Eye (tissue), 1 donor: ENCODE results near the gene KCTD16.

Experiments
- DNase-seq: peaks from one replicate; pipeline ENCODE4 v3.0.0-alpha.2; 2015

Gene KCTD16

DNA sequence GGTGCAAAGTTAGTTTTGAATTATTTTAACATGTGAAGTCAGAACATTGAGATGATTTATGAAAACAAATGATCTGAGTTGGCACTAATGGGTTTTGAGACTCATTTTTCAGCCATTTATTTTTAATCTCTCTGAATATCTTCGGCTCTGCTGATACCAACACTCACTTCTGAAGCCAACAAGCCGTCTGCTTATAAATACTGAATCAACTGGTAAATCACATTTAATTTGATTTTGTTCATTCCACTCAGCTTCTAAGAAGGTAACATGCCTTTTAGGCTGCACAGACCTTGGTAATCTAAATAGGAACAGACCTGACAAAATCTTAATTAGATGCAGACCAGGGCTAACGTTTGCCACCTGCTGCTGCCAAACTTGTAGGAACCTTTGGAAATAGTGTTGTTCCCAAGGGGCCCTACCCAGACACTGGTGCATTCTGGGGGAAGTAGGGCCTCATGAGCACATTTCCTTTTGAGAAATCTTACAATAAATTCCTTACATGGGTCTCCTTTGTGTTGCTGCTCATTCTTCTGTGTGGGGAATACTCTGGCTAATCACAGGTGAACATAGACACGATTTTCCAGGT lies 182.2 kb downstream of the KCTD16 start:
- no peak for DNase-seq

DNA sequence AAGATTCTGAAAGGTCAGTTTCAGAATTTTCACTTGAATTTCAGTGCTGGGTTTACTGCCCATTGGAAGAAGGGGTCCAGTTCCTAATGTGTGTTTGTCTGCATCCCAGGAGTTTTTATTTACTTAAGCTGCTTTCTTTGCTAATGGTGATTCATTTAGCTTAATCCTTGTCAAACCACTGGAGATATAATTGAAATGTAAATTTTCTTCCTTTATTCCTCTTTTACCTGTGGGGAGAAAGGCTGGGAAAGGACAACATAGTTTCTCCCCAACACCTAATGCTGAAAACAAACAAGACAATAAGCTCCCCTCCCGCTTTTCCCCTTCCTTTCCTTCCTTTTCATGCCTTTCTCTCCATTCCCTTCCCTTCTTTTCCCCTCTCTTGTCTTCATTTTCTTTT lies 185.8 kb downstream of the KCTD16 start:
- no peak for DNase-seq

DNA sequence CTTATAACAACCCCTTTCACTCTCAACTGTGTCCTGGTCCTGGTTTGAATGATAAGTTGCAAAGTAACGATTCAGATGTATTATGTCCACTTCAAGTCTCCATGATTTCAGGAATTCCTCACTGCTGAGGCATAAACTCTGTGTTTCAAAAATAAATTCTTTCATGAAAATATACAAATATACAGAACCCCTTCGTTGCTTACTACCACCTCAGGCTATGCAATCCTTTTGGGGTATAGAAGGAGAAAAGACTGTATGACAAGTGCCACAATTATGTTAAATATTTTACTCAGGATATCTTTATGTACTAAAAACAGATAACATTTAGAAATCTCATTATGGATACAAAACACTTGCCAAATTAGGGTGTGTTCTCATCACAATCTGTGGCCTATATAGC lies 190.7 kb downstream of the KCTD16 start:
- no peak for DNase-seq

- DNase-seq, result no peak
Measured at GRCh38 chr5:144365885-144366284, 195.2 kb downstream of the KCTD16 start.

- DNase-seq, result no peak
Measured at GRCh38 chr5:144367991-144368390, 197.3 kb downstream of the KCTD16 start.

GRCh38 chr5:144368556-144368955 lies 197.9 kb downstream of the KCTD16 start:
- DNase-seq, result peak; percentile 19

DNA sequence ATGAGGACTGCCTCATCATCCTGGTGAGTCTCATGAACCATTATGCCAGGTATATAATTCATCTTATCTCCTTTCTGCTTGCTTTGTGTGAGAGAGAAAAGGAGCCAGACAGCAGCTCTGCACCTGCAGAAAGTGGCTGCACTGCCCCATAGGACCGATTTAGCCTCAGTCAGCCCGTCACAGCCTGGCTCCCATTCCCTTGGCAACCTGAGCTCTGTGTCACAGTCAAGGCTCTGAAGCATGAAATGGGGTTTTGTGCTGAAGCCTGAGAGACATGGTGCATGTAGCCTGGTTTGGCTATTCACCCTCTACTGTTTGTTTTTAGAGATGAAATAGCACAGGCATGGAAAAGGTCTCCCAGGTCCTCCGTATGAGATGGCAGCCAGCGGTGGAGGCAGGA lies 198.3 kb downstream of the KCTD16 start:
- peak; percentile 50 for DNase-seq

- no peak for DNase-seq
Measured at GRCh38 chr5:144370273-144370672, 199.6 kb downstream of the KCTD16 start.

- no peak for DNase-seq
Measured at GRCh38 chr5:144374637-144375036, 204.0 kb downstream of the KCTD16 start.

- DNase-seq, result no peak
Measured at GRCh38 chr5:144377207-144377606, 206.5 kb downstream of the KCTD16 start.

GRCh38 chr5:144378681-144379080 lies 208.0 kb downstream of the KCTD16 start:
- DNase-seq, result peak; percentile 65

GRCh38 chr5:144385597-144385996 lies 214.9 kb downstream of the KCTD16 start:
- DNase-seq, result no peak

GRCh38 chr5:144386315-144386714 lies 215.6 kb downstream of the KCTD16 start:
- DNase-seq, result no peak

GRCh38 chr5:144390133-144390532 lies 219.5 kb downstream of the KCTD16 start:
- DNase-seq, result no peak

GRCh38 chr5:144391044-144391443 lies 220.4 kb downstream of the KCTD16 start:
- DNase-seq, result no peak

- DNase-seq, result no peak
Measured at GRCh38 chr5:144393641-144394435, 223.2 kb downstream of the KCTD16 start.

- DNase-seq, result no peak
Measured at GRCh38 chr5:144395704-144396103, 225.0 kb downstream of the KCTD16 start.

- DNase-seq, result no peak
Measured at GRCh38 chr5:144403058-144403457, 232.4 kb downstream of the KCTD16 start.

GRCh38 chr5:144403817-144404420 lies 233.2 kb downstream of the KCTD16 start:
- DNase-seq, result no peak

- no peak for DNase-seq
Measured at GRCh38 chr5:144404672-144405071, 234.0 kb downstream of the KCTD16 start.

- no peak for DNase-seq
Measured at GRCh38 chr5:144405991-144406390, 235.3 kb downstream of the KCTD16 start.

- DNase-seq, result no peak
Measured at GRCh38 chr5:144406442-144406841, 235.8 kb downstream of the KCTD16 start.

GRCh38 chr5:144414202-144415029 lies 243.7 kb downstream of the KCTD16 start:
- DNase-seq, result no peak
